Gastrocnemius medialis (tissue), 4 donors: Measurements from ENCODE around the gene TBX15. TPM values are rescaled to one million over a fixed set of nuclear protein-coding genes. Genes with fewer than 3 reads are reported as not detected.

Experiments used
- ATAC-seq, 2 donors: fragments of 150-250 bp; one replicate each; pipeline ENCODE4 v1.9.1; 2016
- DNase-seq, 2 donors: peaks; one replicate each; pipeline ENCODE4 v3.0.0-alpha.2; 2019
- H3K27ac ChIP-seq, 4 donors: fragments of 200-600 bp; sonication (generic); 1 replicate in 1 of 4; 2 replicates in 3 of 4; pipeline ENCODE4 v1.5.1; 2016 to 2018; ENCODE audit warnings: mild to moderate bottlenecking in 2 of 4, moderate library complexity in 1 of 4
- H3K27me3 ChIP-seq, 3 donors: fragments of 200-600 bp; sonication (generic) in 2 of 3; 1 replicate in 1 of 3; 2 replicates in 2 of 3; pipeline versions ENCODE4 v1.5.1 to v1.6.0; 2016 to 2019; ENCODE audit warnings: mild to moderate bottlenecking in 1 of 3, moderate library complexity in 1 of 3
- H3K36me3 ChIP-seq, 2 donors: fragments of 200-600 bp; sonication (generic) in 1 of 2; one replicate each; pipeline ENCODE4 v1.5.1; 2017 to 2018
- H3K4me1 ChIP-seq, 2 donors: fragments of 200-600 bp; sonication (generic) in 1 of 2; one replicate each; pipeline ENCODE4 v1.5.1; 2016 to 2017; ENCODE audit warnings: mild to moderate bottlenecking in 2 of 2
- H3K4me3 ChIP-seq, 4 donors: fragments of 200-600 bp; sonication (generic) in 3 of 4; 1 replicate in 1 of 4; 2 replicates in 3 of 4; pipeline ENCODE4 v1.5.1; 2016 to 2019; ENCODE audit warnings: mild to moderate bottlenecking in 2 of 4
- H3K9me3 ChIP-seq, 3 donors: fragments of 200-600 bp; sonication (generic) in 2 of 3; 1 replicate in 1 of 3; 2 replicates in 2 of 3; pipeline ENCODE4 v1.5.1; 2016 to 2019
- POLR2A ChIP-seq, 2 donors: fragments of 450-650 bp; IDR thresholded peaks; one replicate each; pipeline ENCODE4 v1.6.1; 2017; ENCODE audit warnings: antibody characterized with exemption in 2 of 2, mild to moderate bottlenecking in 2 of 2, moderate library complexity in 2 of 2
- in situ Hi-C, 4 donors: fragments of 200-750 bp; cut with MboI; loops; one replicate each; pipeline versions ENCODE4 v1.15.0 to v1.8.0; 2017; ENCODE audit warnings: low sequenced_read_pairs in 4 of 4
- intact Hi-C: fragments of 100-400 bp; cut with DNase I; formaldehyde crosslinking; loops from one replicate; pipeline ENCODE4 v1.15.1; 2023; ENCODE audit warnings: low total_unique reads
- total RNA-seq, 4 donors: library from RNA; depleted of rRNA; stranded (reverse); fragments of >200 nt; gene quantifications; one replicate each; pipeline versions ENCODE4 v1.1.0 to v1.2.3, GENCODE V29; 2016
- TF ChIP-seq, protein P1 (sequence below), 5 experiments: fragments of 450-650 bp in 3 of 5; fragments of 200-600 bp in 2 of 5; sonication (generic) in 2 of 5; IDR thresholded peaks in 4 of 5; conservative IDR thresholded peaks in 1 of 5; 1 replicate in 4 of 5; 2 replicates in 1 of 5; pipeline ENCODE4 v1.5.1; 2016 to 2019; ENCODE audit warnings: antibody characterized with exemption in 5 of 5, mild to moderate bottlenecking in 3 of 5, moderate library complexity in 3 of 5

The TBX15 gene
- total RNA-seq, 4 donors from 2014 or later, result 91.4 to 275 (median 245) TPM

DNA sequence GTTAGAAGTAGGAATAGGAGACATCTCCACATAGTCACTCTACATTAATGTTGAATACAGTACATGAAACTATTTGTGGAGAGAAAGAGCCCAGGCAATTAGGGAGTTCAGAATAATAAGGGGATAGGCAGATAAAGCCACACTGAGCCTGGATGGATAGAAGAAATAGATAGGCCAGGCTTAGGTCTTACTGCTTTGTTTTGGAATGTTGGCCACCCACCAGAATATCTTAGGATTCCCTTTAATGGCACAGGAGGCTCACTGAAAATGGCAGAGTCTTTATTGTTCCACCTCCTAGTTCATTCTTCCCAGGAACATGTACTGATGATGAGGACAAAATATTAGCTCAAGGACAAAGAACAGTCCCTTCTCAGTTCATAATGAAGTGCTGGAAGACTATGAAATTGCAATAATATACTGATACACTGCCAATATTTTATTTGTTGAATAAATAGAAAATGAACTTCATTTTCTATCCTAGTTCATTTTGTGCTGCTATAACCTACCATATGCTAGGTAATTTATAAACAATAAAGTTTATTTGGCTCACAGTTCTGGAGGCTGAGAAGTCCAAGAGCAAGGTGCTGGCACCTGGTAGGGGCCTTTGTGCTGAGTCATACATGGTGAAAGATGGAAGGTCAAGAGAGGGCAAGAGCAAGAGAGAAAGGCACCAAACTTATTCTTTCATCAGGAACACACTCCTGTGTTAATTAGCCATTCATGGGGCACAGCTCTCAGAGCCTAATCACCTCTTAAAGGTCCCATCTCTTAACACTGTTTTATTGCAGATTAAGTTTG, 87.3 kb downstream of the TBX15 start:
- Histone ChIP-seq H3K9me3 (no peaks in the 10 kb centered on the region), H3K4me3 (no peak overlapping the region), H3K4me1 (peaks cover 24 to 38% of the 10 kb centered on the region in 2 donors), H3K27ac (peak overlapping the region in 3 of 4 donors; percentile 42 to 52 (median 44)), H3K36me3 (peaks cover 0 to 69% of the 10 kb centered on the region in 2 donors), H3K27me3 (no peaks in the 10 kb centered on the region)
- in situ Hi-C loops, result no loop called here
- intact Hi-C loops, result no loop called here
- peak in 1 of 2 donors; percentile 64 for ATAC-seq
- DNase-seq, result no peak
- TF ChIP-seq, protein P1, sequence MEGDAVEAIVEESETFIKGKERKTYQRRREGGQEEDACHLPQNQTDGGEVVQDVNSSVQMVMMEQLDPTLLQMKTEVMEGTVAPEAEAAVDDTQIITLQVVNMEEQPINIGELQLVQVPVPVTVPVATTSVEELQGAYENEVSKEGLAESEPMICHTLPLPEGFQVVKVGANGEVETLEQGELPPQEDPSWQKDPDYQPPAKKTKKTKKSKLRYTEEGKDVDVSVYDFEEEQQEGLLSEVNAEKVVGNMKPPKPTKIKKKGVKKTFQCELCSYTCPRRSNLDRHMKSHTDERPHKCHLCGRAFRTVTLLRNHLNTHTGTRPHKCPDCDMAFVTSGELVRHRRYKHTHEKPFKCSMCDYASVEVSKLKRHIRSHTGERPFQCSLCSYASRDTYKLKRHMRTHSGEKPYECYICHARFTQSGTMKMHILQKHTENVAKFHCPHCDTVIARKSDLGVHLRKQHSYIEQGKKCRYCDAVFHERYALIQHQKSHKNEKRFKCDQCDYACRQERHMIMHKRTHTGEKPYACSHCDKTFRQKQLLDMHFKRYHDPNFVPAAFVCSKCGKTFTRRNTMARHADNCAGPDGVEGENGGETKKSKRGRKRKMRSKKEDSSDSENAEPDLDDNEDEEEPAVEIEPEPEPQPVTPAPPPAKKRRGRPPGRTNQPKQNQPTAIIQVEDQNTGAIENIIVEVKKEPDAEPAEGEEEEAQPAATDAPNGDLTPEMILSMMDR (IDR thresholded peaks at IDR 0.05 in 4 of 5, conservative IDR thresholded peaks at IDR 0.05 in 1 of 5), result no peak
- TF ChIP-seq POLR2A (IDR thresholded peaks at IDR 0.05), result no peak

DNA sequence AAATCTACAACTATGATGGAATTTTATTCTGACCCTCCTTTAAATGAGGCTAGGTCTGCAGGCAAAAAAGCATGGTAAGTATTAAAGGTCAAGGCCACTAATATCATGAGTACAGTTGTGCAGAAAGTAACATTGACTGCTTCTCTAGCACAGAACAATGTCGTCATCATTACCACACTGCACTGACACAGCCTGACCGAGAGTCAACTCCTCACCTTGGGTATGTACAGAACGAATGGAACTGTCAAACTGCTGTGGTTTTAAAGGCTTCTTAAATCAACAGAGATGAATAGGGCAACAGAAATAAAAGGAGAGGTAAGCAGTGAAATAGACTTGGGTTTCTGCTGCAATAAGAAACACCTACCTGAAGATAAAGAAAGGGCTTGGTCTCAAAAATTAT, 88.8 kb downstream of the TBX15 start:
- no peak for DNase-seq
- no peak overlapping the region for H3K27ac ChIP-seq
- H3K4me1 ChIP-seq, result peaks cover 24 to 30% of the 10 kb centered on the region in 2 donors
- no peak for TF ChIP-seq POLR2A (IDR thresholded peaks at IDR 0.05)
- TF ChIP-seq, protein P1 (IDR thresholded peaks at IDR 0.05 in 4 of 5, conservative IDR thresholded peaks at IDR 0.05 in 1 of 5), result no peak
- H3K36me3 ChIP-seq, result peaks cover 0 to 75% of the 10 kb centered on the region in 2 donors
- H3K9me3 ChIP-seq, result no peaks in the 10 kb centered on the region
- in situ Hi-C loops, result no loop called here
- ATAC-seq, result no peak
- intact Hi-C loops, result loop anchor here (5.0 kb wide), 1 partner anchor 88 kb away; the partner anchor contains the start of gene TBX15
- H3K4me3 ChIP-seq, result no peak overlapping the region
- H3K27me3 ChIP-seq, result no peaks in the 10 kb centered on the region

DNA sequence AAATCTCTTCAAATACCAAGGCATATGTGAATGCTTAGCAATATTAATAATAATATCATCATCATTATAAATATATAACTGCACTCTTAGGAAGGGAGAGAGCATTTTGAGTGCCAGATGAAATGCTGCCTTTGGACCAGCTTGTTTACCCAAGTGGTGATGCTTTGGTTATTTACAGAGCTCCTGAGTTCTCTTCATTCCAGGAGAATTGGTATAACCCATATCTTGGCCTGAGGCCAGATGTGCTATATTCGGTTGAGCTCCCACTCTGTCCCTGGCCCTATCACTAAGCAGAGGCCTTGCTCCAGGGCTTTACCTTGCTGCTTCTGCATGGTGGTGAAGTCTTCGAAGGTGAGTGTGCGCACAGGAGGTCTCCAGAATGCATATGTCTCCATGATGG, 89.4 kb downstream of the TBX15 start:
- Histone ChIP-seq H3K4me1 (peaks cover 24 to 30% of the 10 kb centered on the region in 2 donors), H3K36me3 (peaks cover 0 to 77% of the 10 kb centered on the region in 2 donors), H3K9me3 (no peaks in the 10 kb centered on the region), H3K27me3 (no peaks in the 10 kb centered on the region), H3K4me3 (no peak overlapping the region), H3K27ac (no peak overlapping the region)
- in situ Hi-C loops (no loop called here), intact Hi-C loops (loop anchor here (5.0 kb wide), 1 partner anchor 89 kb away; the partner anchor contains the start of gene TBX15)
- TF ChIP-seq, protein P1 (IDR thresholded peaks at IDR 0.05 in 4 of 5, conservative IDR thresholded peaks at IDR 0.05 in 1 of 5), result no peak
- no peak for TF ChIP-seq POLR2A (IDR thresholded peaks at IDR 0.05)
- ATAC-seq, result no peak
- no peak for DNase-seq

DNA sequence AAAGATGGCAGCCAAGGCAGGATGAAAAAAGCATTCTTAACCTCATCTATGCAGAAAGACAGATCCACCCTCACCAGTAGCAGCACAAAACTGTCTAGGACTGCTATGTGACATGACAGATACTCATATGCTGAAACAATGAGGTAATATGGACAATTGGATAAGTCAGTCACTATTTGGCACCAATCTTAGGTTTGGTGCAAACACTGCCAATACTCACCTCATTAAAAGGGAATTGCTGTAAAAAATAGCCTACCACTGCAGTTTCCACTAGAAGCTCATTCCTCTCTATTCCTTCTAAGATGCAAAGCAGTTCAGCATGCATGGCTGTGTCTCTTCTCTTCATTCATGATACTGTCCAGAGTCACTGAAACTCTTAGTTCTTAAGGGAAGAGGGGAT, 91.7 kb downstream of the TBX15 start:
- Histone ChIP-seq H3K36me3 (peaks cover 0 to 64% of the 10 kb centered on the region in 2 donors), H3K27me3 (no peaks in the 10 kb centered on the region), H3K4me3 (no peak overlapping the region), H3K4me1 (peaks cover 13 to 14% of the 10 kb centered on the region in 2 donors), H3K27ac (no peak overlapping the region), H3K9me3 (no peaks in the 10 kb centered on the region)
- intact Hi-C loops, result loop anchor here (5.0 kb wide), 1 partner anchor 91 kb away; the partner anchor contains the start of gene TBX15
- TF ChIP-seq, protein P1 (IDR thresholded peaks at IDR 0.05 in 4 of 5, conservative IDR thresholded peaks at IDR 0.05 in 1 of 5), result no peak
- no peak for TF ChIP-seq POLR2A (IDR thresholded peaks at IDR 0.05)
- no peak for ATAC-seq
- DNase-seq, result no peak
- in situ Hi-C loops, result no loop called here
